ENCODE data around the gene HPGDS.
"Not testable (repeated sequence)": the region's sequence is repeated elsewhere in the genome, so short reads cannot be mapped to it uniquely, and the experiment has no call there.

HPGDS gene

GRCh38 chr4:94307231-94307871, 35.3 kb downstream of the HPGDS start:
- no peak for DNase-seq

GRCh38 chr4:94306713-94307112, 35.9 kb downstream of the HPGDS start:
- no peak for DNase-seq

- no peak for DNase-seq
Observed at GRCh38 chr4:94305466-94306225, 37.0 kb downstream of the HPGDS start.

- DNase-seq = no peak
Observed at GRCh38 chr4:94304365-94304971, 38.2 kb downstream of the HPGDS start.

GRCh38 chr4:94302191-94302590, 40.4 kb downstream of the HPGDS start:
- DNase-seq = no peak

GRCh38 chr4:94298725-94299252, 43.8 kb downstream of the HPGDS start:
- no peak for DNase-seq

GRCh38 chr4:94295473-94295872, 47.2 kb downstream of the HPGDS start:
- DNase-seq = not testable (repeated sequence)

- DNase-seq = not testable (repeated sequence)
Observed at GRCh38 chr4:94293981-94294380, 48.7 kb downstream of the HPGDS start.

- no peak for DNase-seq
Observed at GRCh38 chr4:94290245-94290644, 52.4 kb downstream of the HPGDS start.

- DNase-seq = no peak
Observed at GRCh38 chr4:94285666-94286065, 57.0 kb downstream of the HPGDS start.

- no peak for DNase-seq
Observed at GRCh38 chr4:94284889-94285288, 57.7 kb downstream of the HPGDS start.

GRCh38 chr4:94278781-94279180, 63.9 kb downstream of the HPGDS start:
- DNase-seq = no peak

- no peak for DNase-seq
Observed at GRCh38 chr4:94277534-94277933, 65.1 kb downstream of the HPGDS start.

- DNase-seq = no peak
Observed at GRCh38 chr4:94276204-94276603, 66.4 kb downstream of the HPGDS start.

GRCh38 chr4:94274912-94275311, 67.7 kb downstream of the HPGDS start:
- DNase-seq = no peak

GRCh38 chr4:94271248-94271647, 71.4 kb downstream of the HPGDS start:
- no peak for DNase-seq

- no peak for DNase-seq
Observed at GRCh38 chr4:94267037-94267436, 75.6 kb downstream of the HPGDS start.

GRCh38 chr4:94262163-94263016, 80.2 kb downstream of the HPGDS start:
- no peak for DNase-seq

- DNase-seq = no peak
Observed at GRCh38 chr4:94256828-94257227, 85.8 kb downstream of the HPGDS start.

- no peak for DNase-seq
Observed at GRCh38 chr4:94256144-94256783, 86.4 kb downstream of the HPGDS start.

- DNase-seq = no peak
Observed at GRCh38 chr4:94253036-94253435, 89.6 kb downstream of the HPGDS start.

- no peak for DNase-seq
Observed at GRCh38 chr4:94251094-94251493, 91.5 kb downstream of the HPGDS start.

Data from NCI-H2029 (cell line).